Posterior vena cava (tissue), 2 donors: ENCODE measurements around the gene CPHXL2. TPM values are rescaled to one million over a fixed set of nuclear protein-coding genes. Genes with fewer than 3 reads are reported as not detected.

ENCODE experiments used
- DNase-seq: peaks from one replicate; pipeline ENCODE4 v3.0.0-alpha.2; 2020; ENCODE audit warnings: low spot score
- intact Hi-C, 2 donors: fragments of 100-400 bp; cut with DNase I; formaldehyde crosslinking; loops; one replicate each; pipeline versions ENCODE4 v1.14.1 to v1.14.2; 2022 to 2023
- total RNA-seq, 2 donors: library from RNA; stranded (reverse); fragmentation: NEBNext Ultra II Directional; extraction: Animal tissue kit (Norgen Biotek cat#: 25700); gene quantifications; one replicate each; pipeline ENCODE4 v1.2.1, GENCODE V29; 2021
- donor health status: DM: yes; HTN: yes; CAD: no.
- donor health status: DM: yes; HTN: yes; CAD: no.

Gene CPHXL2
- total RNA-seq, 2 donors from 2014 or later = not detected

- intact Hi-C loops = no loop called here
- DNase-seq = no peak
These were observed 62.5 kb downstream of the CPHXL2 start for GRCh38 chr16:75614066-75614897.

Other genes starting within 250 kb of the CPHXL2 start
- 10 to 100 TPM; 45.3 to 54.4 TPM for gene CFDP1, start 243.5 kb downstream of the CPHXL2 start, total RNA-seq
- 10 to 100 TPM; 14.3 to 16.9 TPM for gene TMEM170A, start 212.3 kb downstream of the CPHXL2 start, total RNA-seq
- gene CHST6, start 181.6 kb downstream of the CPHXL2 start, total RNA-seq = 1 to 10 TPM in 1 of 2 donors, under 1 TPM in 1; 0.86 to 1.6 TPM
- not detected for gene CHST5, start 140.9 kb downstream of the CPHXL2 start, total RNA-seq
- gene TMEM231, start 120.8 kb downstream of the CPHXL2 start, total RNA-seq = 1 to 10 TPM; 6.8 to 9.4 TPM
- 10 to 100 TPM; 94.3 to 96.0 TPM for gene GABARAPL2, start 110.6 kb downstream of the CPHXL2 start, total RNA-seq
- gene ADAT1, start 53.7 kb downstream of the CPHXL2 start, total RNA-seq = 10 to 100 TPM; 26.0 to 29.1 TPM
- 10 to 100 TPM; 67.6 to 75.0 TPM for gene KARS1, start 29.3 kb downstream of the CPHXL2 start, total RNA-seq
- 10 to 100 TPM; 48.4 to 49.7 TPM for gene TERF2IP, start 29.2 kb downstream of the CPHXL2 start, total RNA-seq
- gene DUXB, start 24.5 kb upstream of the CPHXL2 start, total RNA-seq = not detected
- gene CPHXL, start 49.5 kb upstream of the CPHXL2 start, total RNA-seq = not detected